Skin of body (tissue), 2 donors: ENCODE results near the gene JTB. TPM values are rescaled to one million over a fixed set of nuclear protein-coding genes. Genes with fewer than 3 reads are reported as not detected.
A peak's percentile ranks its signal among the peaks of the same experiment; 100 is the strongest.
"Not testable (repeated sequence)": the region's sequence is repeated elsewhere in the genome, so short reads cannot be mapped to it uniquely, and the experiment has no call there.

Experiments
- DNase-seq: peaks from one replicate; lab custom pipeline; 2025; lab: John Stamatoyannopoulos, UW
- total RNA-seq: library from RNA; depleted of rRNA; stranded (reverse); fragments of >200 nt; gene quantifications from one replicate; pipeline ENCODE4 v1.2.3, GENCODE V29; 2014

Gene JTB
- total RNA-seq, 1 donor from 2014 or later: 73.8 TPM

DNA sequence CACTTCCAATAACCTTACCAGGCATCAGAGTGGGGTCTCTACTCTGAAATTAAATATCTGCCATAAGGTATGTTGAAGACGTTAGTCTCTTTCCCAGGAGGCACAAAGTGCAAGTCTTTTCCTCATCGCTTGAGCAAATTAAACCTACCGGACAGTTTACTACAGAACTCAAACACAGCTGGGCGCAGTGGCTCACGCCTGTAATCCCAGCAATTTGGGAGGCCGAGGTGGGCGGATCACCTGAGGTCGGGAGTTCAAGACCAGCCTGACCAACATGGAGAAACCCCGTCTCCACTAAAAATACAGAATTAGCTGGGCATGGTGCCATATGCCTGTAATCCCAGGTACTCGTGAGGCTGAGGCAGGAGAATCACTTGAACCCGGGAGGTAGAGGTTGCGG lies 1.6 kb upstream of the JTB start:
- not testable (repeated sequence) for DNase-seq

DNA sequence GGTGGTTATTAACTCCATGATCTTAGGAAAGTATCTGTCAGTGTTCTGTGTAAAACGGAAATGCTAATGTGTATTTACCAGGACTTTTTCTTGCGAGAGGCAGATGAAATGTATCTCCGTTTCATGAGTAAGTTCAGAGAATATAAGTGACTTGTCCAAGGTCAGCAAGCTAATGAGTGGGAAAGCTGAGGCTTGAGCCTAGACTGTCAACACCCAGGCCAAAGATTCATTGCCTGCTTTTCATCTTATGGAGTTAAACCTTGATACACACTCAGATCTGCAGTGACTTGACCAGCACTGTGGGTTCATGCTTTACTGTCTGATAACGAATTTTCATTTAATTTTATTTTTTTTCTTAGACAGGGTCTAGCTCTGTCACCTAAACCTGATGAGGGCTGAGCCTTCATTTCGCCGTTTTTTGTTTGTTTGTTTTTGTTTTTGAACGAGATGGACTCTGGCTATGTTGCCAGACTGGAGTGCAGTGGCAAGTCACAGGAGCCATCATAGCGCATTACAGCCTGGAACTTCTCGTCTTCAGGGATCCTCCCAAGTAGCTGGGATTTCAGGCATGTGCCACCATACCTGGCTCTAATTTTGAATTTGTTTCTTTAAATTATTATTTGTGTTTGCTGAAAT lies 918 bp upstream of the JTB start:
- peak; percentile 64 for DNase-seq

DNA sequence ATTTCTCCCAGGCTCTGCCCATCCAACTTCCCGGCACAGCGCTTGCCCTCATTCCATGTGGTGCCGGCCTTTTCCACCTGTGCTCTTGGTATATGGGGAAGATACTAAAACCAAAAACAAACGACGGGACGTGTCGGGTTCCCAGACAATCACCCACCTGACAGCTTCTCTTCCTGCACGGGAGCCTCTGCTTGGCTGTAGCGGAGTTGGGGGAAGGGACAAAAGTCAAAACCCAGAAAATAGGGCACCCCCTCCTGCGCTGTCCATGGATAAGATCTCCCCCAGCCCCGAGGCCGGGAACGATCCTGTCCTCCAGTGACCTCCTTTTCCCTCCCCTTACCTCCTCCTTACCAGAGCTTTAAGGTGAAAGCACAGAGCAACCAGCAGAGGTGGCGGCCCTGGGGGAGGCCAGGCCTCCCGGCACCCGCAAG lies 640 bp downstream of the JTB start:
- DNase-seq: no peak

DNA sequence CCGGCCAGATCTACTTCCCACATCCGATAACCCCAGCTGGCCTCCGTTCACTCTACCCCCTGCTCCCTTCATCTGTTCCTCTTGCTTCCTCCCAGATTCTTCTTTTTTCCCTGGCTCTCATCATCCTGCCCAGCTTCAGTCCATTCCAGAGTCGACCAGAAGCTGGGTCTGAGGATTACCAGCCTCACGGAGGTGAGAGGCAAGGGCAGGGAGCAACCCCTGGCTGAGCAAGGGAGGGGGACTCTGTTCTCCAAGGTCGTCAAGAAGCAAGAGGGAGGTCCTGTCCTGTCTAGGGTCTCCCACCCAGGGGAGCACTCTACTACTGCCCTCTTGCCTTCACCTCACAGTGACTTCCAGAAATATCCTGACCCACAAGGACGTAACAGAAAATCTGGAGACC lies 3.9 kb downstream of the JTB start:
- no peak for DNase-seq

- no peak for DNase-seq
Measured at GRCh38 chr1:153973071-153973470, 4.4 kb downstream of the JTB start.

DNA sequence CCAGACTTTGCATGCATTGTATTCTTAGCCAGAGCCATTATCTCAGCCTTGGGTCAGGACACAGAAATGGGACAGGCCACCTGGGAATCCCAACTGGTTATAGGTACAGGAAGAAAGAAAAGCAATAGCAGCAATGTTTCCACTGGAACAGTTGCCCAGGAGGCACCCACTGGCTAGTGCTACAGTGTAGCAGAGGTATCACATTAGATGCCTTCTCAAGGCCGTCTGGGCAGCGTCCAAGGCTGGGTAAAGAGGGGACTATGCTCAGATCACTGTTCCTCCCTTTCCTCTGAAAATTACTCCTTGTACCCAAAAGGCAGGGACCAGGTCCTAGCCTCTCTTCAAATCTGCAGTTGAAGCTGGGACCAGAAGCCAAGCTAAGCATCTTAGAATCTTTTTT lies 7.1 kb downstream of the JTB start:
- no peak for DNase-seq

GRCh38 chr1:153968972-153969371 lies 8.5 kb downstream of the JTB start:
- no peak for DNase-seq

GRCh38 chr1:153968408-153968807 lies 9.1 kb downstream of the JTB start:
- no peak for DNase-seq

DNA sequence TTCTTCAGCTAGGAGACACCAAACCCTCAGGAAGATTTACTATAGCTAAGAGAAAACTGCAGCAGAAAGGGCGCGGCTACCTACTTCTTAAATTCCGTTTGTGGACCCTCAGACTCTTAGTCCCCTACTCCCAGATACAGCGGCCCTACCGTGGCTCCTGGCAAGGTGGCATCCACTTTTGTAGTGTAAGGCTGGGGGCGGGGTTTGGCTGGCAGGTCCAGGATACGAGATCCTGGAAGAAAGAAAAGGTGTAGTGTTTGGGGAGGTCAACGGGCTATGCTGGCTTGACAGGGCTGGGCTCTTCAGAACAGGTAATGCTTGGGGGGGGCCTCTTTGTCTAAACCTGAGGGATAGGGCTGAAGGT lies 9.5 kb downstream of the JTB start:
- no peak for DNase-seq

DNA sequence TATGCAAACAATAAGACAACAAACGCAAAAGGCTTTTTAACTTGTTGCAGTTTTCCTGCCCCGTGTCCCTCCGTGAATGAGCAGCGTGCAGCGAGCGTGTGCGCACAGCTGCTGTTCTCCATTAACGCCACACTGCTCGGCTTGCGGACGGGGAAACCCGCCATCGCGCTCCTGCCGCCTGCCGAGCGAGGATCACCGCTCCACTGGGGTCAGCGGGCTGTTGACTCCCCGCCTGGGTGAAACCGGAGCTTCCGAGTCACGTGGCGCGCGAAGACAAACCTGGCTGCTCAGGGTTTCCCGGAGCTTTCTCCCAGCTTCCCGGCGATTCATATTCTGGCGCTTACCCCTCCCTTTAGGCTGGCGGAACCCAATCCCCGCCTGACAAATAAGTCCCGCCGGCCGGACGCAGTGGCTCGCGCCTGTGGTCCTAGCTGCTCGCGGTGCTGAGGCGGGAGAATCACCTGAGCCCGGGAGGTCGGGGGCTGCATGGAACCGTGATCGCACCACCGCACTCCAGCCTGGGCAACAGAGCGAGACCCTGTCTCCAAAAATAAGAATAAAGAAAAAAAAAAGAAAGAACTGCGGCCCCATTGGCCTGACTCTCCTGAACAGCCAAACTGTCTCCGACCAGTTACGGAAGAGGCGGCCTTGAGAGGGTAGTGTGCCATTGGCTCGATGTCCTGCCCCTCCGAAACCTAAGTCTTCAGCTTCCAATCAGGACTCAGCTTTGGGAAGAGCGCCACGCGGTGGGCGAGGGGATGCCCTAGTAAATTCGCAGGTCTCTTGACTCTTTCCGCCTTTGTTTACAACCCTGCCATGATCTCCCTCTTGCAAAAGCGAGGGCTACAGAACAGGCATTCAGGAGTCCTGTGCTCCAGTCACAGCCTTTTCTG lies 10.1 kb downstream of the JTB start, which contains the start of gene CREB3L4:
TSS of gene CREB3L4 (plus strand) at position 796 of the 893 bp plus-strand sequence. CDS start 624 bp downstream, outside the sequence.
- peak; percentile 98 for DNase-seq

DNA sequence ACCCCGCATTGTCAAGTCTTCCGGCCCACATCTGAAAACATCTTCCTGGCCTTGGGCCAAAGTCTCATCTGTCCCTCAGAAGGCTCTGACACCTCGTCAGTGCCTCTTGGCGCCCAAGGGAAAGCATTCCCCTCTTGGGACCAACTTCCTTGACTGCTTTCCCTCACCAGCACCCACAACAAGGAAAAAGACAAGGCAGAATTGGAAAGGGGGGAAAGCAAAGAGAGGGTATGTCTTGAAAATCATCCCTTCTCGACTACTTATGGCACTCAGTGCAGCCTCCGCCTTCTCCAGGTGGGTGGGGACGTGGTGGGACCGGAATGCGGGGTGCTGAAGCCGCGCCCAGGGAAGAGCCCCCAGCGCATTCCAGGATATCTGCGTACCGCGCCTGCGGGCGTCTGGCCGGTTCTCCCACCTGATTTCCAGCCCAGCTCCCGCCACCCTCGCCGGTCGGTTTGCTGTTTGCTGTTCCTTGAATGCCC lies 13.6 kb downstream of the JTB start:
- DNase-seq: peak; percentile 57

DNA sequence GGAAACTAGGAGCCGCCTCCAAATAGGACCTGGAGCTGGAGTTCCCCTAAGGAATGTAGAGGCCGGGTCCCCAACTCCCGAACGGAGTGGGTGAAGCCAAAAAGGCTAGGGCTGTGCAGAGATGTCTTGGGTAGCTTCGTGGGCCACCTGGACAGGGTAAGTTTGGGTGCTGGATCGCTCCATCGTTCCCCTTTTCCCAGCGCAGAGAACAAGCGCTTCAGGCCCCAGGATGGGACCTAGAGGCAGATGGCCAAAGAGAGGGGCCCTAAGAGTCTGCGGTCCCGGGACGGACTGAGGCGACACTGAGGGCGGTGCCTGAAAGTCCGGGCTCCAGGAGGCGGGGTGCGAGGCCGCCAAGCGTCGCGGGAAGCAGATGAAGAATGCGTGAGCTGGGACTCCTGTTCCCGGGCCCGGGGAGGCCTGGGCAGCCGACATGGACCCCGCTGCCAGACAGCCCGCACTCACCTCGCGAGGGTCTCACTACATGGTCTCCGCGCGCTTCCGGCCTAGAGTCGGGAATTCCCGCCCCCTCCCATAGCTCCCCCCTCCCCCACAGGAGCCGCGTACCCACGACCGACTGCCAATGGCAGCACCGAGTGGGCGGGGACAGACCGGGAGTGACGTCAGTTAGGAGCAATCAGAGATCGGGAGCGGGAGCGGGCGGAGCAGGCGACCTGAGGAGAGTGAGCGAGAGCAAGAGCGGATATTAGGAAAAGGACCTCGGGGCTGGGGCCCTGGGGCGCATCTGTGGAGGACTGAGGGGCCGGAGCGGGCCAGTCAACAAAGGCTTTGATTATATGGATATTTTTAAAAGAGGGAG lies 14.2 kb downstream of the JTB start, which contains the start of gene SLC39A1:
TSS of gene SLC39A1 (minus strand) at position 508 of the 820 bp plus-strand sequence. CDS start 822 bp downstream, outside the sequence.
- DNase-seq: peak; percentile 98

- no peak for DNase-seq
Measured at GRCh38 chr1:153962088-153963029, 15.1 kb downstream of the JTB start.

DNA sequence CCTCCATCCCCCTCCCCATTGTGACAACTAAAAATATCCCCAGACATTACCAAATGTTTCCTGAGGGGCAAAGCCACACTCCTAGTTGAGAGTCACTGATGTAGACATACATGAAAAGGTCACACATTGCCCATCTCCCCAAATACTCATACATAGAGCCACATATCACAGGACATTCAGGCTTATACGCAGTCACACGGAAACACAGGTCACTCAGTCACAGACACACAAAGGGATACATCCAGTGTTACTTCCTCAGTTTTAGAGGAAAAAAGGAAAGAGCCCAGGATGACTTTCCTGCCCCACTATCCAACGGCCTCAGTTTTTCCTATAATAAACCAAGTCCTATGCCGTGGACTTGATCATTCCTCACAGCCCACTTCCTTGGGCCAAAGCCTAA lies 16.1 kb downstream of the JTB start:
- DNase-seq: no peak

DNA sequence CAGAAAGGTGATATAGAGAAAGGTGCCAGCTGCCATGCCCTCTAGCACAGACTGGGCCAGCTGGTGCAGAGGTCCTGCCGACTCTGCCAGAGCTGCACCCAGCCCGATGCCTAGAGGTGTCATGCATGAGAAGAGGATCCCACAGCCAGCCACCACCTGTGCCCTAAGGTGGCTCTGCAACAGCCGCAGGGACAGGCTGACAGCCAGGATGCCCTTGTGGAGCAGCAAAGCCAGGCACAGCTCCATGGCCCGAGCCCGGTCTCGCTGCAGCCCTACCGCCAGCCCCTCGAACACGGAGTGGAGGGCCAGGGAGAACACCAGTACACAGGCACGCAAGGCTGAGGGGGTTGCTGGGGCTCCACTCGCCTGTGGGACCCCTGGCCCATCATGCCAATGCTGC lies 17.3 kb downstream of the JTB start:
- no peak for DNase-seq

GRCh38 chr1:153959454-153959853 lies 18.0 kb downstream of the JTB start:
- no peak for DNase-seq

- DNase-seq: no peak
Measured at GRCh38 chr1:153958961-153959260, 18.6 kb downstream of the JTB start.

- DNase-seq: peak; percentile 98
Measured at GRCh38 chr1:153958111-153958960, 19.1 kb downstream of the JTB start, which contains the start of gene CRTC2. CRTC2 (minus strand) TSS chr1:153958612; CDS start chr1:153958497, 115 bp downstream.

GRCh38 chr1:153957744-153958110 lies 19.7 kb downstream of the JTB start:
- no peak for DNase-seq
